GM23338 (cell line): Measurements from ENCODE around the gene THSD4. TPM values are rescaled to one million over a fixed set of nuclear protein-coding genes. Genes with fewer than 3 reads are reported as not detected.
A peak's percentile ranks its signal among the peaks of the same experiment; 100 is the strongest.

Experiments used
- ATAC-seq: fragments of 200-7000 bp; cut with Tn5 transposase; 3 replicates; pipeline ENCODE4 v1.9.1; 2020
- DNase-seq: peaks from one replicate; pipeline ENCODE4 v3.0.0-alpha.2; 2015; ENCODE audit warnings: low spot score
- H2AFZ ChIP-seq: fragments of 200-600 bp; sonication (generic); 2 replicates; pipeline ENCODE4 v1.8.0; 2016; ENCODE audit warnings: antibody characterized with exemption, mild to moderate bottlenecking, moderate library complexity
- H3F3A ChIP-seq: fragments of 200-600 bp; sonication (generic); replicated peaks from 2 replicates; pipeline ENCODE4 v1.8.0; 2017; ENCODE audit warnings: antibody characterized with exemption, mixed run types, low read depth
- H3K27ac ChIP-seq: fragments of 200-600 bp; sonication (generic); 2 replicates; pipeline ENCODE4 v1.6.1; 2016; ENCODE audit warnings: low read depth
- H3K27me3 ChIP-seq: fragments of 200-600 bp; sonication (generic); 2 replicates; pipeline ENCODE4 v1.8.0; 2016; ENCODE audit warnings: mild to moderate bottlenecking, mixed run types, moderate library complexity; ENCODE audit not compliant: insufficient read depth
- H3K36me3 ChIP-seq: fragments of 200-600 bp; sonication (generic); 2 replicates; pipeline ENCODE4 v1.8.0; 2016; ENCODE audit warnings: mild to moderate bottlenecking; ENCODE audit not compliant: insufficient read depth
- H3K4me1 ChIP-seq: fragments of 200-600 bp; sonication (generic); 2 replicates; pipeline ENCODE4 v1.8.0; 2016; ENCODE audit warnings: mild to moderate bottlenecking, moderate library complexity; ENCODE audit not compliant: insufficient read depth
- H3K4me2 ChIP-seq: fragments of 200-600 bp; sonication (generic); 2 replicates; pipeline ENCODE4 v1.7.1; 2017; ENCODE audit warnings: mixed run types
- H3K4me3 ChIP-seq: fragments of 200-600 bp; sonication (generic); 2 replicates; pipeline ENCODE4 v1.6.1; 2016; ENCODE audit warnings: mixed run types
- H3K79me2 ChIP-seq: fragments of 200-600 bp; sonication (generic); replicated peaks from 2 replicates; pipeline ENCODE4 v1.8.0; 2017; ENCODE audit warnings: mild to moderate bottlenecking; ENCODE audit not compliant: insufficient read depth
- H3K9me2 ChIP-seq: fragments of 200-600 bp; sonication (generic); 2 replicates; pipeline ENCODE4 v1.8.0; 2017; ENCODE audit not compliant: insufficient read depth
- H4K20me1 ChIP-seq: fragments of 200-600 bp; sonication (generic); replicated peaks from 2 replicates; pipeline ENCODE4 v1.8.0; 2017; ENCODE audit warnings: mild to moderate bottlenecking; ENCODE audit not compliant: insufficient read depth
- H3K27ac Mint-ChIP-seq: 2 replicates; pipeline ENCODE4 v1.8.0; 2020; ENCODE audit warnings: inconsistent platforms, mild to moderate bottlenecking, moderate library complexity, mixed read lengths
- H3K27me3 Mint-ChIP-seq: 3 replicates; pipeline ENCODE4 v1.8.0; 2022; ENCODE audit warnings: low read depth, mild to moderate bottlenecking, moderate library complexity, mixed read lengths, inconsistent platforms; ENCODE audit not compliant: insufficient read depth, poor library complexity
- H3K36me3 Mint-ChIP-seq: 3 replicates; pipeline ENCODE4 v1.8.0; 2021; ENCODE audit warnings: low read depth, mild to moderate bottlenecking, inconsistent platforms, moderate library complexity, mixed read lengths
- H3K4me1 Mint-ChIP-seq: 3 replicates; pipeline ENCODE4 v1.8.0; 2020; ENCODE audit warnings: mild to moderate bottlenecking, inconsistent platforms, mixed read lengths
- H3K4me3 Mint-ChIP-seq: 3 replicates; pipeline ENCODE4 v1.8.0; 2021; ENCODE audit warnings: moderate library complexity, mild to moderate bottlenecking, inconsistent platforms, mixed read lengths
- H3K9me3 Mint-ChIP-seq: 3 replicates; pipeline ENCODE4 v1.8.0; 2020; ENCODE audit warnings: moderate library complexity, mild to moderate bottlenecking, inconsistent platforms, mixed read lengths
- CREB1 ChIP-seq: fragments of 250-450 bp; sonication (Bioruptor Pico); IDR thresholded peaks from 2 replicates; pipeline ENCODE4 v1.5.0; 2020; ENCODE audit warnings: low read depth, mild to moderate bottlenecking, moderate library complexity
- EZH2 ChIP-seq: fragments of 200-600 bp; sonication (generic); IDR thresholded peaks from one replicate; pipeline ENCODE4 v1.8.0; 2017; ENCODE audit warnings: antibody characterized with exemption, mild to moderate bottlenecking, low read depth; ENCODE audit not compliant: unreplicated experiment
- EZH2phosphoT487 ChIP-seq: fragments of 200-600 bp; sonication (generic); IDR thresholded peaks from one replicate; pipeline ENCODE4 v1.8.1; 2018; ENCODE audit warnings: antibody characterized with exemption; ENCODE audit not compliant: unreplicated experiment
- JUNB ChIP-seq: IDR thresholded peaks from one replicate; pipeline ENCODE4 v1.6.1; 2016; ENCODE audit warnings: antibody characterized with exemption; ENCODE audit not compliant: unreplicated experiment
- NANOG ChIP-seq: IDR thresholded peaks from 2 replicates; pipeline ENCODE4 v1.6.1; 2016; ENCODE audit warnings: antibody characterized with exemption, borderline replicate concordance
- POLR2AphosphoS5 ChIP-seq: IDR thresholded peaks from 2 replicates; pipeline ENCODE4 v1.6.1; 2016; ENCODE audit warnings: antibody characterized with exemption, low read depth
- STAT1 ChIP-seq: IDR thresholded peaks from one replicate; pipeline ENCODE4 v1.6.1; 2016; ENCODE audit warnings: antibody characterized with exemption; ENCODE audit not compliant: unreplicated experiment
- ZNF114 ChIP-seq: fragments of 250-450 bp; sonication (Bioruptor Pico); IDR thresholded peaks from 2 replicates; pipeline ENCODE4 v1.5.0; 2020; ENCODE audit warnings: mild to moderate bottlenecking, moderate library complexity
- ZNF331 ChIP-seq: fragments of 250-450 bp; sonication (Bioruptor Pico); IDR thresholded peaks from 2 replicates; pipeline ENCODE4 v1.5.0; 2020; ENCODE audit warnings: low read depth, mild to moderate bottlenecking, moderate library complexity
- polyA plus RNA-seq: library from polyadenylated mRNA; unstranded; fragments of >200 nt; fragmentation: Nextera tagmentation; extraction: Ambion mirVana; gene quantifications from 2 replicates; pipeline ENCODE4 v1.2.1, GENCODE V29; 2016
- total RNA-seq: library from RNA; depleted of rRNA; stranded (reverse); fragments of >200 nt; shearing (Covaris generic); gene quantifications from 2 replicates; pipeline ENCODE4 v1.2.3, GENCODE V29; 2014
- TF ChIP-seq, protein P1 (sequence below): IDR thresholded peaks from 2 replicates; pipeline ENCODE4 v1.6.1; 2016; ENCODE audit warnings: antibody characterized with exemption
- TF ChIP-seq, protein P2 (sequence below): IDR thresholded peaks from one replicate; pipeline ENCODE4 v1.6.1; 2018; ENCODE audit warnings: antibody characterized with exemption; ENCODE audit not compliant: unreplicated experiment
- TF ChIP-seq, protein P3 (sequence below), 2 experiments: fragments of 200-600 bp in 1 of 2; sonication (generic) in 1 of 2; conservative IDR thresholded peaks; 2 replicates each; pipeline versions ENCODE4 v1.5.1 to v1.6.1; 2016 to 2017; ENCODE audit warnings: antibody characterized with exemption in 2 of 2, low read depth in 2 of 2, mild to moderate bottlenecking in 2 of 2, moderate library complexity in 1 of 2

Gene THSD4
- total and polyA plus RNA-seq, 2 experiments from 2014 or later: 2.0 to 7.4 TPM

DNA sequence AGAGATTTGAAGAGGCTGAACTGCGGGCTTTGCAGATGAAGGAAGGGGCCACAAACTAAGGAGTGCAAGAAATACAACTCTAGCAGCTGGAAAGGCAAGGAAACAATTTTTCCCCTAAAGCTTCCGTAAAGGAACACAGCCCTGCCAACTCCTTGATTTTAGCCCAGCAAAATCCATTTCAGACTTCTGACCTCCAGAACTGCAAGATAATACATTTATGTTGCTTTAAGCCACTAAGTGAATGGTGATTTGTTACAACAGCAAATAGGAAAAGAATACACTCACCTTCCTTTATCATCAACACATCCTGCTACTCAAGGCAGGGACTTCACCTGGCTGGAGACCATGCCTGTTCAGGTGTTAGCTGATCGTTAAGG, 575.8 kb downstream of the THSD4 start (continued):
- TF ChIP-seq, protein P1, sequence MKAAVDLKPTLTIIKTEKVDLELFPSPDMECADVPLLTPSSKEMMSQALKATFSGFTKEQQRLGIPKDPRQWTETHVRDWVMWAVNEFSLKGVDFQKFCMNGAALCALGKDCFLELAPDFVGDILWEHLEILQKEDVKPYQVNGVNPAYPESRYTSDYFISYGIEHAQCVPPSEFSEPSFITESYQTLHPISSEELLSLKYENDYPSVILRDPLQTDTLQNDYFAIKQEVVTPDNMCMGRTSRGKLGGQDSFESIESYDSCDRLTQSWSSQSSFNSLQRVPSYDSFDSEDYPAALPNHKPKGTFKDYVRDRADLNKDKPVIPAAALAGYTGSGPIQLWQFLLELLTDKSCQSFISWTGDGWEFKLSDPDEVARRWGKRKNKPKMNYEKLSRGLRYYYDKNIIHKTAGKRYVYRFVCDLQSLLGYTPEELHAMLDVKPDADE: no peak
- TF ChIP-seq STAT1 (no peak), ZNF114 (CRISPR knock-in tag) (no peak), EZH2 (no peak), ZNF331 (CRISPR knock-in tag) (no peak)
- TF ChIP-seq, protein P2, sequence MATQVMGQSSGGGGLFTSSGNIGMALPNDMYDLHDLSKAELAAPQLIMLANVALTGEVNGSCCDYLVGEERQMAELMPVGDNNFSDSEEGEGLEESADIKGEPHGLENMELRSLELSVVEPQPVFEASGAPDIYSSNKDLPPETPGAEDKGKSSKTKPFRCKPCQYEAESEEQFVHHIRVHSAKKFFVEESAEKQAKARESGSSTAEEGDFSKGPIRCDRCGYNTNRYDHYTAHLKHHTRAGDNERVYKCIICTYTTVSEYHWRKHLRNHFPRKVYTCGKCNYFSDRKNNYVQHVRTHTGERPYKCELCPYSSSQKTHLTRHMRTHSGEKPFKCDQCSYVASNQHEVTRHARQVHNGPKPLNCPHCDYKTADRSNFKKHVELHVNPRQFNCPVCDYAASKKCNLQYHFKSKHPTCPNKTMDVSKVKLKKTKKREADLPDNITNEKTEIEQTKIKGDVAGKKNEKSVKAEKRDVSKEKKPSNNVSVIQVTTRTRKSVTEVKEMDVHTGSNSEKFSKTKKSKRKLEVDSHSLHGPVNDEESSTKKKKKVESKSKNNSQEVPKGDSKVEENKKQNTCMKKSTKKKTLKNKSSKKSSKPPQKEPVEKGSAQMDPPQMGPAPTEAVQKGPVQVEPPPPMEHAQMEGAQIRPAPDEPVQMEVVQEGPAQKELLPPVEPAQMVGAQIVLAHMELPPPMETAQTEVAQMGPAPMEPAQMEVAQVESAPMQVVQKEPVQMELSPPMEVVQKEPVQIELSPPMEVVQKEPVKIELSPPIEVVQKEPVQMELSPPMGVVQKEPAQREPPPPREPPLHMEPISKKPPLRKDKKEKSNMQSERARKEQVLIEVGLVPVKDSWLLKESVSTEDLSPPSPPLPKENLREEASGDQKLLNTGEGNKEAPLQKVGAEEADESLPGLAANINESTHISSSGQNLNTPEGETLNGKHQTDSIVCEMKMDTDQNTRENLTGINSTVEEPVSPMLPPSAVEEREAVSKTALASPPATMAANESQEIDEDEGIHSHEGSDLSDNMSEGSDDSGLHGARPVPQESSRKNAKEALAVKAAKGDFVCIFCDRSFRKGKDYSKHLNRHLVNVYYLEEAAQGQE: no peak

DNA sequence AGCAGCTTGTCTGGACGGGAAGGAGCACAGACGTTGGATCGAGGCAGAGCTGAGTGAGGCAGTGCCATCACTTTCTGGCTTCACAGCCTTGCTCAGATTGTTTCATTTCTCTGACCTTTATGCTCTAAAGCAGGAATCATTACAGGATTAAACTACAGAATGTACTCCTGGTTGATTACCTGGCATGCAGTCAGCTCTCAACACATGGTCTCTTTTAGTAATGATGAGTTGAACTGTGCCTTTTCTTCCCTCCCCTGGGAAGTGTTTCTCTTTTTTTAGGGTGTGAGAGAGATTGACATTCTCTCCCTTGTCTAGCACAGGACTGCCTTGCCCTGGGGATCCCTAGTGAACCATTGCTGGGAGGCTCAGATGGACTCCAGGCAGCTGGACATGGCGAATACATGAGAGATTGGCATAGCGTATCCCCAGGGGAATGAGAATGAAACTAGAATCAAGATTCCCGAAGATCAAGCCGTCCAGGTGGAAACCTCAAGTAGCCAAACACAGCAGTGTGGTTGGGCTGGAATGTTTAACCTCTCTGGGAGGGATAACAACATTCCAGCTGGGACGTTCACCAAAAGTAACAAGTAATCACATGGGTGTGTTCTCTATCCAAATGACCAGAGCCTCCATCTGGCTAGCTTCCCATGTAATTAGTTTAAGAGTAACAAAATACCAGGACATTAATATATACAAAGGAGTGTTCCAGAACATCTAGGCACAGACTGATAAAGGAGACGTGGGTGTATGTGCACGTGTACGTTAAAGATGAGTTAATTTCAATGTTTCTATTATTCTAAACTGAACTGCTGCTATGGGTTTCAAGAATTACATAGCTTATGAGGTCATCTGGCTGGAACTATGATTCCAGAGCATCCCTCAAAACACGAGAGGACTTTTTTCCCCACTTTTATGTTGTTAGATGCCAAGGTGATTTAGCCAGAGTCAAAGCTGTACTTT, 576.5 kb downstream of the THSD4 start:
- H3K27ac Mint-ChIP-seq: no peak overlapping the region
- H3K27ac ChIP-seq: no peak overlapping the region
- TF ChIP-seq, protein P1: no peak
- TF ChIP-seq EZH2 (no peak), STAT1 (no peak), ZNF114 (CRISPR knock-in tag) (no peak), ZNF331 (CRISPR knock-in tag) (no peak), NANOG (no peak), CREB1 (CRISPR knock-in tag) (no peak), EZH2phosphoT487 (no peak), JUNB (no peak), POLR2AphosphoS5 (no peak)
- TF ChIP-seq, protein P3, sequence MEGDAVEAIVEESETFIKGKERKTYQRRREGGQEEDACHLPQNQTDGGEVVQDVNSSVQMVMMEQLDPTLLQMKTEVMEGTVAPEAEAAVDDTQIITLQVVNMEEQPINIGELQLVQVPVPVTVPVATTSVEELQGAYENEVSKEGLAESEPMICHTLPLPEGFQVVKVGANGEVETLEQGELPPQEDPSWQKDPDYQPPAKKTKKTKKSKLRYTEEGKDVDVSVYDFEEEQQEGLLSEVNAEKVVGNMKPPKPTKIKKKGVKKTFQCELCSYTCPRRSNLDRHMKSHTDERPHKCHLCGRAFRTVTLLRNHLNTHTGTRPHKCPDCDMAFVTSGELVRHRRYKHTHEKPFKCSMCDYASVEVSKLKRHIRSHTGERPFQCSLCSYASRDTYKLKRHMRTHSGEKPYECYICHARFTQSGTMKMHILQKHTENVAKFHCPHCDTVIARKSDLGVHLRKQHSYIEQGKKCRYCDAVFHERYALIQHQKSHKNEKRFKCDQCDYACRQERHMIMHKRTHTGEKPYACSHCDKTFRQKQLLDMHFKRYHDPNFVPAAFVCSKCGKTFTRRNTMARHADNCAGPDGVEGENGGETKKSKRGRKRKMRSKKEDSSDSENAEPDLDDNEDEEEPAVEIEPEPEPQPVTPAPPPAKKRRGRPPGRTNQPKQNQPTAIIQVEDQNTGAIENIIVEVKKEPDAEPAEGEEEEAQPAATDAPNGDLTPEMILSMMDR (conservative IDR thresholded peaks at IDR 0.05; ENCODE audit: low read depth in 2 of 2): no peak
- TF ChIP-seq, protein P2: no peak

More for the DNA sequence above, 576.5 kb downstream of the THSD4 start:
- Histone ChIP-seq H3K4me1 (no peaks in the 10 kb centered on the region), H4K20me1 (no peaks in the 10 kb centered on the region), H3K4me2 (no peak overlapping the region), H3K36me3 (no peaks in the 10 kb centered on the region), H3K4me3 (no peak overlapping the region), H3K9me2 (peaks cover 12% of the 10 kb centered on the region), H2AFZ (no peak overlapping the region), H3K27me3 (no peaks in the 10 kb centered on the region), H3F3A (no peaks in the 10 kb centered on the region), H3K79me2 (no peaks in the 10 kb centered on the region)
- H3K4me1 Mint-ChIP-seq: peaks cover 2% of the 10 kb centered on the region; the same call in 1 of the 3 replicates
- peaks cover 11% of the 10 kb centered on the region; the same call in 1 of the 3 replicates for H3K36me3 Mint-ChIP-seq
- peaks cover 5% of the 10 kb centered on the region; the same call in 2 of the 3 replicates for H3K9me3 Mint-ChIP-seq
- no peak for ATAC-seq
- peak; percentile 15 for DNase-seq
- peaks cover 6% of the 10 kb centered on the region for H3K27me3 Mint-ChIP-seq
- H3K4me3 Mint-ChIP-seq: no peak overlapping the region
